Endothelial cell (in vitro differentiated cells): Measurements from ENCODE around the gene CLEC5A. TPM values are rescaled to one million over a fixed set of nuclear protein-coding genes. Genes with fewer than 3 reads are reported as not detected.

Source experiments
- DNase-seq: peaks from one replicate; pipeline ENCODE4 v3.0.0; 2021; ENCODE audit warnings: low spot score
- H3K27ac Mint-ChIP-seq: one replicate; pipeline ENCODE4 v1.8.0; 2021; ENCODE audit warnings: mixed read lengths, inconsistent platforms; ENCODE audit not compliant: unreplicated experiment
- H3K27me3 Mint-ChIP-seq: one replicate; pipeline ENCODE4 v1.8.0; 2021; ENCODE audit warnings: mild to moderate bottlenecking, moderate library complexity, mixed read lengths, inconsistent platforms; ENCODE audit not compliant: unreplicated experiment
- H3K36me3 Mint-ChIP-seq: one replicate; pipeline ENCODE4 v1.8.0; 2021; ENCODE audit warnings: mild to moderate bottlenecking, low read depth, mixed read lengths, inconsistent platforms; ENCODE audit not compliant: unreplicated experiment
- H3K4me1 Mint-ChIP-seq: one replicate; pipeline ENCODE4 v1.8.0; 2021; ENCODE audit warnings: mild to moderate bottlenecking, mixed read lengths, inconsistent platforms; ENCODE audit not compliant: unreplicated experiment
- H3K4me3 Mint-ChIP-seq: one replicate; pipeline ENCODE4 v1.8.0; 2021; ENCODE audit warnings: mild to moderate bottlenecking, mixed read lengths, inconsistent platforms; ENCODE audit not compliant: unreplicated experiment
- H3K9me3 Mint-ChIP-seq: one replicate; pipeline ENCODE4 v1.8.0; 2021; ENCODE audit warnings: mixed read lengths, inconsistent platforms; ENCODE audit not compliant: unreplicated experiment
- CTCF ChIP-seq: fragments of 200-600 bp; sonication (generic); IDR thresholded peaks from one replicate; pipeline ENCODE4 v1.5.0; 2021; ENCODE audit warnings: antibody characterized with exemption; ENCODE audit not compliant: unreplicated experiment
- total RNA-seq: library from RNA; stranded (reverse); fragmentation: NEBNext Ultra II Directional; extraction: Animal tissue kit (Norgen Biotek cat#: 25700); gene quantifications from one replicate; pipeline ENCODE4 v1.2.1, GENCODE V29; 2021; ENCODE audit not compliant: unreplicated experiment

The CLEC5A gene
- total RNA-seq, 1 donor from 2014 or later = not detected

DNA sequence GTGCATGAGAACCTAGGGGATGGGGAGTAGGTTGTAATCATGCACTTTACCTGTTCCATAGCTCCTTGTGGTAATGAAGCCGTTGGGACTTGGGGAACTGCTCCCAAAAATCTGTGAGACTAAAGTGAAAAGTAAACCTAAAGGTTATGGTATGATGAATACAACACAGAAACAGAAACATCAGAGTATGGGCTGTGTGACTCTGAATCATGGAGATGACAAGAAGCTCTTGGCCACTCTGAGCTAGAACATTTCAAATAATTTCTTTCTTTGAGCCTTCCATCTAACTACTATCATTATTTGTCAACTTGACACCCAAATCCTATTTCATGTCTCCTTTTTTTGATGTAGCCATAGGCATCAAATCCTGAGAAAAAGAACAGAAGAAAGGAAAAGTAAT lies 2.9 kb downstream of the CLEC5A start:
- no peaks in the 10 kb centered on the region for H3K27me3 Mint-ChIP-seq
- no peak for DNase-seq
- H3K4me3 Mint-ChIP-seq = no peak overlapping the region
- H3K27ac Mint-ChIP-seq = no peak overlapping the region
- no peaks in the 10 kb centered on the region for H3K9me3 Mint-ChIP-seq
- no peaks in the 10 kb centered on the region for H3K4me1 Mint-ChIP-seq
- H3K36me3 Mint-ChIP-seq = no peaks in the 10 kb centered on the region
- no peak for TF ChIP-seq CTCF

- Mint-ChIP-seq H3K9me3 (no peaks in the 10 kb centered on the region), H3K27ac (no peak overlapping the region), H3K27me3 (no peaks in the 10 kb centered on the region), H3K4me3 (no peak overlapping the region), H3K4me1 (no peaks in the 10 kb centered on the region), H3K36me3 (no peaks in the 10 kb centered on the region)
- no peak for TF ChIP-seq CTCF
- no peak for DNase-seq
Measured at GRCh38 chr7:141941075-141941474, 5.7 kb downstream of the CLEC5A start.

DNA sequence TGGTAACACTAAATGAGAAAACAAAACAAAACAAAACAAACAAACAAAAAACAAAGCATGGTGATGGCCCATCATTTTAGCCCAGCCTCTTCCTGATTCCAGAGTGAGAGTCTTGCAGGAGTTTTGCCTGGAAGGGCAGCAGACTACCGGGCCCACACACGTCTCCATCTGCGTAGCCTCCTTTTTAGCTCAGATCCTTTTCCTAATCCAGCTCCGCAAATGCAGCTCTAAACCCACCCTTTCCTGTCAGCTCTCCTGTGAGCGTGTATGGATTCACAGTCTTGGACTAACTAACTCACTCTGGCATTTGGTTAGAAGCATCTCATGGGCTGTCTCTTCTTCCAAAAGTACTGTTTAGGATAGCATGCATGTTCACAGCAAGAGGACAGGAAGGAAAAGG lies 16.6 kb downstream of the CLEC5A start:
- H3K9me3 Mint-ChIP-seq = no peaks in the 10 kb centered on the region
- no peak for DNase-seq
- peaks cover 20% of the 10 kb centered on the region for H3K4me1 Mint-ChIP-seq
- TF ChIP-seq CTCF = no peak
- H3K27ac Mint-ChIP-seq = no peak overlapping the region
- H3K4me3 Mint-ChIP-seq = no peak overlapping the region
- no peaks in the 10 kb centered on the region for H3K36me3 Mint-ChIP-seq
- no peaks in the 10 kb centered on the region for H3K27me3 Mint-ChIP-seq

GRCh38 chr7:141928845-141929195 lies 18.0 kb downstream of the CLEC5A start:
- H3K9me3 Mint-ChIP-seq = no peaks in the 10 kb centered on the region
- H3K27ac Mint-ChIP-seq = no peak overlapping the region
- peaks cover 20% of the 10 kb centered on the region for H3K4me1 Mint-ChIP-seq
- no peaks in the 10 kb centered on the region for H3K36me3 Mint-ChIP-seq
- H3K27me3 Mint-ChIP-seq = no peaks in the 10 kb centered on the region
- no peak for TF ChIP-seq CTCF
- DNase-seq = no peak
- H3K4me3 Mint-ChIP-seq = no peak overlapping the region

DNA sequence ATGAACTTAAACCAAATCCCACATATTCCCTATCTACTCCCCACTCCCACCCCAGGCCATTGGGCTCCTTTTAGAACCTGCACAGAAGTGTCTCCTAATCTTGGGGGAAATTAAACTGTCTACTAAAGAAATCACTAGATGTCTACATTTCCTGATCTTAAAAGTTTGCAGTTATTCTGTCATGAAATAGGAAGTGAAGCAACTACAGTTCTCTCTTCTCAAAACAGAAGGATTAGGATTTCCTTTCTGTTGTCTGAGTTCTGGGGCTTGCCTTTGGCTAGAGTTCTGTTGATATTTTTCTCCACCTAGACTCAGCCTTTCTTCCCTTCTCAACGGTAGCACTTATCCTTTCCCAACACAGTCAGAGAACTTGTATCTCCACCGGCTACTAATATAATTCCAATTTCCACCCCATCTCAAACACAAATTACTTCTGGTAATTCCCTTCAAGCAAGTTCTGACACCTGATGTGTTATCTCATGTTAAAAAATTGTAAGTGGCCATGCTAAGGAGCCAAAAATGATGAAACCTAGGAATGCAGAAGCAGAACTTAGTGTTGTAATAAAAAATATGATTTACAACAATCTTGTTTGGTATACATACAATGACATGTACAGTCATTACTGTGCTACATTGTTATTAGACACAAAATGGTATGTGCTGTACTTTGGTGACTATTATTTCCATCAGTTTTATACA lies 18.5 kb downstream of the CLEC5A start:
- H3K27ac Mint-ChIP-seq = no peak overlapping the region
- no peak for TF ChIP-seq CTCF
- H3K9me3 Mint-ChIP-seq = no peaks in the 10 kb centered on the region
- H3K36me3 Mint-ChIP-seq = no peaks in the 10 kb centered on the region
- no peaks in the 10 kb centered on the region for H3K27me3 Mint-ChIP-seq
- no peak for DNase-seq
- H3K4me3 Mint-ChIP-seq = no peak overlapping the region
- peaks cover 20% of the 10 kb centered on the region for H3K4me1 Mint-ChIP-seq
